H1 (cell line): ENCODE results near the gene DDR1. TPM values are rescaled to one million over a fixed set of nuclear protein-coding genes. Genes with fewer than 3 reads are reported as not detected.

Experiments used
- CTCF ChIA-PET: fragments of 300-600 bp; sonication (Branson Sonifier 250); formaldehyde crosslinking; loops from one replicate; lab custom pipeline; 2021; ENCODE audit not compliant: partially characterized antibody; lab: Charles Lee
- POLR2A ChIA-PET: fragments of 300-600 bp; sonication (Branson Sonifier 250); formaldehyde crosslinking; loops from one replicate; lab custom pipeline; 2021; ENCODE audit warnings: inconsistent platforms; ENCODE audit not compliant: partially characterized antibody; lab: Charles Lee
- DNase-seq, 2 experiments: peaks; one replicate each; pipeline versions ENCODE4 v3.0.0 to v3.0.0-alpha.2; 2010 to 2022; ENCODE audit warnings: low spot score in 2 of 2, low read depth in 1 of 2, mixed read lengths in 1 of 2
- FAIRE-seq: peaks from 2 replicates; lab custom pipeline; 2011; peaks lifted over from hg19 to GRCh38; lab: Jason Lieb, UNC
- H2AFZ ChIP-seq: 2 replicates; pipeline ENCODE4 v1.8.1; 2012; ENCODE audit warnings: low read length, inconsistent platforms
- H2AK5ac ChIP-seq: 2 replicates; pipeline ENCODE4 v1.6.1; 2013; ENCODE audit warnings: low read depth, low read length
- H2BK120ac ChIP-seq: replicated peaks from 2 replicates; pipeline ENCODE3; 2013; ENCODE audit warnings: low read depth, low read length, inconsistent platforms
- H2BK12ac ChIP-seq: 2 replicates; pipeline ENCODE4 v1.6.1; 2013; ENCODE audit warnings: low read depth, low read length
- H2BK15ac ChIP-seq: 2 replicates; pipeline ENCODE4 v1.6.1; 2013; ENCODE audit warnings: low read length
- H2BK20ac ChIP-seq: 2 replicates; pipeline ENCODE4 v1.6.1; 2013; ENCODE audit warnings: low read length
- H2BK5ac ChIP-seq: 2 replicates; pipeline ENCODE4 v1.6.1; 2013; ENCODE audit warnings: low read depth, low read length
- H3K14ac ChIP-seq: 2 replicates; pipeline ENCODE4 v1.6.1; 2013; ENCODE audit warnings: inconsistent platforms; ENCODE audit not compliant: insufficient read length
- H3K18ac ChIP-seq: 2 replicates; pipeline ENCODE4 v1.6.1; 2013; ENCODE audit warnings: low read length; ENCODE audit errors: extremely low read depth
- H3K23ac ChIP-seq: 2 replicates; pipeline ENCODE4 v1.6.1; 2013; ENCODE audit warnings: inconsistent platforms; ENCODE audit not compliant: insufficient read length
- H3K23me2 ChIP-seq: 2 replicates; pipeline ENCODE4 v1.6.1; 2013; ENCODE audit warnings: low read depth, low read length
- H3K27ac ChIP-seq: 2 replicates; pipeline ENCODE4 v1.6.1; 2011; ENCODE audit warnings: low read depth, low read length, inconsistent platforms
- H3K27me3 ChIP-seq, 4 experiments: replicated peaks in 1 of 4; 1 replicate in 1 of 4; 2 replicates in 3 of 4; pipeline versions ENCODE4 v1.6.1 to v1.8.1; 2011 to 2013; ENCODE audit warnings: low read length in 3 of 4, mild to moderate bottlenecking in 3 of 4, inconsistent platforms in 2 of 4, mixed read lengths in 2 of 4, moderate library complexity in 1 of 4; ENCODE audit not compliant: control insufficient read depth in 3 of 4, insufficient read depth in 3 of 4; ENCODE audit errors: extremely low read depth in 1 of 4
- H3K36me3 ChIP-seq, 4 experiments: 2 replicates each; pipeline versions ENCODE4 v1.6.1 to v1.8.1; 2011 to 2013; ENCODE audit warnings: mild to moderate bottlenecking in 4 of 4, low read length in 3 of 4, moderate library complexity in 2 of 4, control low read depth in 1 of 4, inconsistent platforms in 1 of 4; ENCODE audit not compliant: insufficient read depth in 4 of 4, control insufficient read depth in 2 of 4
- H3K4ac ChIP-seq: replicated peaks from 2 replicates; pipeline ENCODE3; 2013; ENCODE audit warnings: low read length, low read depth, mixed read lengths, inconsistent platforms; ENCODE audit not compliant: insufficient read length
- H3K4me1 ChIP-seq, 4 experiments: replicated peaks in 1 of 4; 1 replicate in 1 of 4; 2 replicates in 3 of 4; pipeline versions ENCODE4 v1.6.1 to v1.8.1; 2011 to 2013; ENCODE audit warnings: low read length in 3 of 4, inconsistent platforms in 2 of 4, mixed read lengths in 1 of 4; ENCODE audit not compliant: insufficient read depth in 4 of 4, control insufficient read depth in 3 of 4
- H3K4me2 ChIP-seq, 2 experiments: 2 replicates each; pipeline versions ENCODE4 v1.6.1 to v1.8.1; 2011 to 2013; ENCODE audit warnings: low read depth in 2 of 2, low read length in 2 of 2, control low read depth in 1 of 2, inconsistent platforms in 1 of 2, mild to moderate bottlenecking in 1 of 2; ENCODE audit not compliant: insufficient read depth in 1 of 2
- H3K4me3 ChIP-seq, 4 experiments: fragments of 200-600, 300-600 bp in 1 of 4; sonication (generic), shearing (Covaris generic), sonication (Bioruptor Twin) in 1 of 4; 2 replicates each; pipeline versions ENCODE4 v1.5.1 to v1.8.1; 2011 to 2016; ENCODE audit warnings: low read length in 4 of 4, low read depth in 3 of 4, control low read depth in 2 of 4, inconsistent platforms in 2 of 4, mild to moderate bottlenecking in 2 of 4, mixed read lengths in 1 of 4, moderate library complexity in 1 of 4; ENCODE audit not compliant: insufficient read depth in 2 of 4; ENCODE audit errors: extremely low read depth in 1 of 4
- H3K56ac ChIP-seq: replicated peaks from 2 replicates; pipeline ENCODE3; 2013; ENCODE audit warnings: low read depth, mild to moderate bottlenecking, mixed read lengths, low read length, inconsistent platforms; ENCODE audit not compliant: insufficient read length
- H3K79me1 ChIP-seq: 2 replicates; pipeline ENCODE4 v1.6.1; 2013; ENCODE audit warnings: low read depth, low read length, control low read depth
- H3K79me2 ChIP-seq, 2 experiments: 2 replicates each; pipeline versions ENCODE4 v1.6.1 to v1.8.1; 2012 to 2013; ENCODE audit warnings: low read length in 2 of 2, mild to moderate bottlenecking in 2 of 2, inconsistent platforms in 1 of 2; ENCODE audit not compliant: insufficient read depth in 2 of 2, control insufficient read depth in 1 of 2
- H3K9ac ChIP-seq, 4 experiments: replicated peaks in 1 of 4; 1 replicate in 1 of 4; 2 replicates in 3 of 4; pipeline versions ENCODE4 v1.6.1 to v1.8.1; 2011 to 2013; ENCODE audit warnings: low read depth in 3 of 4, low read length in 3 of 4, control low read depth in 2 of 4, mild to moderate bottlenecking in 2 of 4, moderate library complexity in 2 of 4, inconsistent platforms in 1 of 4; ENCODE audit errors: extremely low read depth in 1 of 4
- H3K9me3 ChIP-seq, 2 experiments: 2 replicates each; pipeline versions ENCODE4 v1.6.1 to v1.8.1; 2012 to 2013; ENCODE audit warnings: mild to moderate bottlenecking in 2 of 2, moderate library complexity in 2 of 2, control low read depth in 1 of 2, inconsistent platforms in 1 of 2, low read depth in 1 of 2, low read length in 1 of 2, mixed read lengths in 1 of 2; ENCODE audit not compliant: insufficient read depth in 2 of 2
- H4K20me1 ChIP-seq, 2 experiments: replicated peaks in 1 of 2; 2 replicates each; pipeline versions ENCODE3 to v1.8.1; 2011 to 2013; ENCODE audit warnings: inconsistent platforms in 2 of 2, low read length in 2 of 2, mild to moderate bottlenecking in 1 of 2; ENCODE audit not compliant: insufficient read depth in 2 of 2, control insufficient read depth in 1 of 2
- H4K5ac ChIP-seq: 2 replicates; pipeline ENCODE4 v1.6.1; 2013; ENCODE audit warnings: low read length, low read depth, mixed read lengths, inconsistent platforms; ENCODE audit not compliant: insufficient read length
- H4K8ac ChIP-seq: 2 replicates; pipeline ENCODE4 v1.8.0; 2013; ENCODE audit warnings: mild to moderate bottlenecking, moderate library complexity, low read length, inconsistent platforms; ENCODE audit not compliant: insufficient read depth; ENCODE audit errors: extremely low read depth
- H4K91ac ChIP-seq: replicated peaks from 2 replicates; pipeline ENCODE3; 2013; ENCODE audit warnings: low read length, mixed read lengths, inconsistent platforms; ENCODE audit not compliant: insufficient read length
- CBX8 ChIP-seq: fragments of 300-800, 300-1000 bp; sonication (generic); IDR thresholded peaks from 2 replicates; pipeline ENCODE4 v1.7.1; 2016; ENCODE audit warnings: low read depth, low read length, borderline replicate concordance
- CTBP2 ChIP-seq: IDR thresholded peaks from 2 replicates; pipeline ENCODE4 v1.7.0; 2011; ENCODE audit warnings: borderline replicate concordance, mild to moderate bottlenecking, moderate library complexity, mixed read lengths, low read length; ENCODE audit not compliant: insufficient read depth, insufficient read length
- EP300 ChIP-seq, 2 experiments: IDR thresholded peaks; 1 replicate in 1 of 2; 2 replicates in 1 of 2; pipeline ENCODE4 v1.6.1; 2011 to 2012; ENCODE audit warnings: low read depth in 2 of 2, low read length in 2 of 2, mild to moderate bottlenecking in 2 of 2, borderline replicate concordance in 1 of 2, inconsistent platforms in 1 of 2, moderate library complexity in 1 of 2
- HDAC2 ChIP-seq, 2 experiments: fragments of 300-600 bp in 1 of 2; sonication (generic) in 1 of 2; IDR thresholded peaks; 2 replicates each; pipeline ENCODE4 v1.6.1; 2011 to 2012; ENCODE audit warnings: low read depth in 2 of 2, low read length in 2 of 2, mild to moderate bottlenecking in 2 of 2, moderate library complexity in 2 of 2, borderline replicate concordance in 1 of 2, inconsistent platforms in 1 of 2
- JUND ChIP-seq: IDR thresholded peaks from 2 replicates; pipeline ENCODE4 v1.6.1; 2011; ENCODE audit warnings: mild to moderate bottlenecking, improper control_type of control experiment, low read length
- MAFK ChIP-seq: IDR thresholded peaks from 2 replicates; pipeline ENCODE4 v1.6.1; 2012; ENCODE audit warnings: low read depth, mild to moderate bottlenecking, improper control_type of control experiment, low read length
- NANOG ChIP-seq: IDR thresholded peaks from 2 replicates; pipeline ENCODE4 v1.6.1; 2011; ENCODE audit warnings: low read length, low read depth, mild to moderate bottlenecking, inconsistent platforms; ENCODE audit not compliant: insufficient read depth, poor library complexity, severe bottlenecking
- POLR2A ChIP-seq, 2 experiments: IDR thresholded peaks; 1 replicate in 1 of 2; 2 replicates in 1 of 2; pipeline ENCODE4 v1.6.1; 2011; ENCODE audit warnings: low read depth in 2 of 2, low read length in 2 of 2, mild to moderate bottlenecking in 2 of 2; ENCODE audit errors: control extremely low read depth in 1 of 2
- SAP30 ChIP-seq: fragments of 300-600 bp; sonication (generic); IDR thresholded peaks from 2 replicates; pipeline ENCODE4 v1.7.1; 2012; ENCODE audit warnings: low read length, moderate library complexity, mild to moderate bottlenecking, inconsistent platforms; ENCODE audit not compliant: insufficient read depth, insufficient replicate concordance
- SIRT6 ChIP-seq: IDR thresholded peaks from one replicate; pipeline ENCODE4 v1.7.1; 2012; ENCODE audit warnings: low read length, inconsistent platforms
- SP4 ChIP-seq: IDR thresholded peaks from 2 replicates; pipeline ENCODE4 v1.6.1; 2012; ENCODE audit warnings: low read length, inconsistent platforms
- TCF12 ChIP-seq: IDR thresholded peaks from 2 replicates; pipeline ENCODE4 v1.6.1; 2011; ENCODE audit warnings: low read depth, mild to moderate bottlenecking, low read length
- ZNF274 ChIP-seq: IDR thresholded peaks from 2 replicates; pipeline ENCODE4 v1.7.0; 2012; ENCODE audit warnings: low read length, borderline replicate concordance; ENCODE audit errors: extremely low read depth
- WGBS, 2 experiments: shearing (Covaris generic) in 1 of 2; methylation state at CpG; one replicate each; pipeline versions ENCODE4 v1.1.6 to v1.1.7; 2013 to 2015; ENCODE audit warnings: low lambda C conversion rate in 2 of 2, mixed read lengths in 2 of 2, inconsistent platforms in 1 of 2, low coverage in 1 of 2, missing lambda C conversion rate in 1 of 2; ENCODE audit not compliant: insufficient replicate concordance in 2 of 2, insufficient coverage in 1 of 2, insufficient read length in 1 of 2; ENCODE audit errors: extremely low coverage in 1 of 2, missing lambda C conversion rate in 1 of 2; 5-methylcytosine and 5-hydroxymethylcytosine counted together
- polyA plus RNA-seq, 7 experiments: library from polyadenylated mRNA; depleted of rRNA in 3 of 7; stranded (reverse) in 5 of 7; unstranded in 2 of 7; fragments of >200 nt in 5 of 7; fragments of 200-250 nt in 2 of 7; gene quantifications; 1 replicate in 5 of 7; 2 replicates in 1 of 7; 4 replicates in 1 of 7; pipeline versions ENCODE4 v1.2.1 to v1.2.3, GENCODE V29; 2011 to 2013; ENCODE audit warnings: missing spikeins in 2 of 7, mixed read lengths in 2 of 7
- total RNA-seq: library from RNA; stranded (reverse); fragmentation: NEBNext Ultra II Directional; extraction: Animal tissue kit (Norgen Biotek cat#: 25700); gene quantifications from 2 replicates; pipeline ENCODE4 v1.2.1, GENCODE V29; 2021

The DDR1 gene
- total and polyA plus RNA-seq, 2 of the 8 experiments (the other 6 are each of a cell fraction or from before 2014, with no cell fraction given): 99.4 to 181 TPM

- DNase-seq (no peak), FAIRE-seq (no peak)
- H4K20me1 ChIP-seq: peaks cover 4 to 28% of the 10 kb centered on the region in 2 experiments
- no peak overlapping the region for H3K23ac ChIP-seq
- no peak overlapping the region for H2BK120ac ChIP-seq
- no peak overlapping the region for H2BK5ac ChIP-seq
- H2BK12ac ChIP-seq: no peak overlapping the region
- no peak overlapping the region for H2BK15ac ChIP-seq
- CTCF ChIA-PET: interaction anchor here (1.2 to 29.0 kb wide), 8 partner anchors 9 to 66 kb away, joined by 4 to 610 read pairs (median 9); partner anchors contain the start of gene VARS2
- POLR2A ChIA-PET: interaction anchor here (0.6 to 2.5 kb wide), 6 partner anchors 8 to 643 kb away, joined by 3 to 14 read pairs (median 4); partner anchors contain the start of genes GTF2H4 and VARS2
- no peak overlapping the region for H3K27ac ChIP-seq
- WGBS, 2 experiments: 91 to 100% methylated on average over 1 to 3 of the region's 3 CpGs
- no peak overlapping the region for H3K4me3 ChIP-seq
- H3K14ac ChIP-seq: no peak overlapping the region
- no peak overlapping the region for H4K91ac ChIP-seq
- H4K5ac ChIP-seq: no peak overlapping the region
- H3K4me1 ChIP-seq: peaks cover 0 to 9% (median 2%) of the 10 kb centered on the region in 4 experiments; a peak in 4 of 7 replicates
- H3K79me1 ChIP-seq: peaks cover 10% of the 10 kb centered on the region
- H3K36me3 ChIP-seq: peaks cover 51 to 98% (median 87%) of the 10 kb centered on the region in 4 experiments
- H3K4ac ChIP-seq: no peak overlapping the region
- H3K9ac ChIP-seq: no peak overlapping the region
- H3K9me3 ChIP-seq: no peaks in the 10 kb centered on the region
- H3K79me2 ChIP-seq: peaks cover 0 to 14% of the 10 kb centered on the region in 2 experiments; a peak in 1 of 4 replicates
- no peak overlapping the region for H4K8ac ChIP-seq
- H3K18ac ChIP-seq: no peak overlapping the region
- no peak overlapping the region for H2AK5ac ChIP-seq
- no peak overlapping the region for H2AFZ ChIP-seq
- no peak overlapping the region for H2BK20ac ChIP-seq
- H3K27me3 ChIP-seq: no peaks in the 10 kb centered on the region
- H3K56ac ChIP-seq: no peak overlapping the region
- peaks cover 8% of the 10 kb centered on the region; the same call in 1 of the 2 replicates for H3K23me2 ChIP-seq
- H3K4me2 ChIP-seq: no peak overlapping the region
- TF ChIP-seq TCF12 (no peak), HDAC2 (IDR thresholded peaks at IDR 0.05; ENCODE audit: borderline replicate concordance in 1 of 2, low read depth in 2 of 2, low read length in 2 of 2) (no peak), JUND (no peak), ZNF274 (no peak), SAP30 (no peak), POLR2A (IDR thresholded peaks at IDR 0.05; ENCODE audit: control extremely low read depth in 1 of 2, low read depth in 2 of 2, low read length in 2 of 2) (no peak), MAFK (no peak), SIRT6 (no peak), CTBP2 (no peak), SP4 (no peak), CBX8 (no peak), NANOG (no peak), EP300 (IDR thresholded peaks at IDR 0.05; ENCODE audit: borderline replicate concordance in 1 of 2, low read depth in 2 of 2, low read length in 2 of 2) (no peak)
These were observed 10.6 kb downstream of the DDR1 start for GRCh38 chr6:30894935-30895334.
